Stimulated activated memory B cell treated with anti-CD40 and anti-IgM and Interleukin-4, amounts not matched to agents 10 μg/mL and 1 μg/mL and 100 μg/mL, for 72 hours (primary cell): ENCODE data around the gene VILL.
A peak's percentile ranks its signal among the peaks of the same experiment; 100 is the strongest.

ENCODE experiments used
- ATAC-seq: fragments of 150-1000 bp; cut with Tn5 transposase; 2 replicates; pipeline ENCODE4 v1.10.0; 2021
- H3K27ac Mint-ChIP-seq: one replicate; pipeline ENCODE4 v1.8.0; 2022; ENCODE audit warnings: mild to moderate bottlenecking, mixed read lengths
- H3K27me3 Mint-ChIP-seq: one replicate; pipeline ENCODE4 v1.8.0; 2022; ENCODE audit warnings: mixed read lengths
- H3K36me3 Mint-ChIP-seq: one replicate; pipeline ENCODE4 v1.8.0; 2022; ENCODE audit warnings: mixed read lengths
- H3K4me1 Mint-ChIP-seq: one replicate; pipeline ENCODE4 v1.8.0; 2022; ENCODE audit warnings: mixed read lengths
- H3K4me3 Mint-ChIP-seq: one replicate; pipeline ENCODE4 v1.8.0; 2022; ENCODE audit warnings: mild to moderate bottlenecking, moderate library complexity, mixed read lengths
- H3K9me3 Mint-ChIP-seq: one replicate; pipeline ENCODE4 v1.8.0; 2022; ENCODE audit warnings: mixed read lengths

The VILL gene

DNA sequence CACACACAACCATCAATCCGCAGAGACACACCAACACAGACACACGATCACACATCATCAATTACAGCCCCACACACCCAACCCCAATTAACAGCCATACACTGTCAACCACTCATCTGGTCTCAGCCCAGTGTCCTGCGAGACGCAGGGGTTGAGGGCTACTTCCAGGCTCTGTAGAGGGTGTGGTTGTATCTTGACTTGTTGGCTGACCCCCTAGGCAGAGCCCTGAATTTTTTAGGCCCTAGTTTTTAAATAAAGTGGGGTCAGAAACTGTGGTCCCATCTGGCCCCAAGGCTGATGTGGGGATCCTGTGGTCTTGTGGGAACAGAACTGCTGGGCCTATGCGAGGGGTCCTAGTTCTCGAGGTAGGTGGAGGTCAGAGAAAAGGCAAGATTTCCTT, 9.2 kb downstream of the VILL start:
- Mint-ChIP-seq H3K27ac (peak overlapping the region; percentile 94), H3K9me3 (no peaks in the 10 kb centered on the region), H3K27me3 (no peaks in the 10 kb centered on the region), H3K4me1 (peaks cover 58% of the 10 kb centered on the region), H3K4me3 (no peak overlapping the region), H3K36me3 (peaks cover 36% of the 10 kb centered on the region)
- no peak for ATAC-seq

DNA sequence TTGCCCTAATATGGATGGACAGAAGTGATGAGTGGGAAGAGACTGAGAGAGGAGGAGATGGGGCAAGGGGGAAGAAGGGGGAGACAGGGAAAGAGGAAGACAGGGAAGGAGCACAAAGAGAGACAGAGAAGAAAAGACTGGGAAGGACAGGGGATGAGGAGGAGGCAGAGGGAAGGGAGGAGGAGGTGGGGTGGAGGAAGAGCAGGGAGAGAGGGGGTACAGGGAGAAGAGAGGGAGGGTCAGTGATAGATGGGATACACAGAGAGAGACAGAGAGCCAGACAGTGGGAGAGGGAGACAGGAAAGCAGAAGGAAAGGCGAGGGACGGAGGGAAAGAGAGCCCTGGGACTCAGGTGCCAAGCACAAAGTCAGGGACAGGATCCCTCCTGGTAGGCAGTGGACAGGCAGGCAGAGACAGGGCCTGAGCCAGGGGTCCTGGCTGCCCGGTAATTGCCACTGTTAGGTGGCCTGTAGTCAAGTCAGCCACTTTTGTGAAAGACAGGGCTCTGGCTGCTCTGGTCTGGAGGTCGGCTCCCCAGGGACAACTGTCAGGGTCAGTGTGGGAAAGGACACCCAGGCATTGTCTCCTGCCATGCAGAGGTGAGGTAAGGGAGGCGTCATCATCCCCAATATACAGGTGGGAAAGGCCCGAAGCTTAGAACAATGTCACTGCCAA, 9.8 kb downstream of the VILL start:
- no peak overlapping the region for H3K4me3 Mint-ChIP-seq
- no peaks in the 10 kb centered on the region for H3K9me3 Mint-ChIP-seq
- H3K27me3 Mint-ChIP-seq = no peaks in the 10 kb centered on the region
- H3K27ac Mint-ChIP-seq = peak overlapping the region; percentile 94
- peaks cover 53% of the 10 kb centered on the region for H3K4me1 Mint-ChIP-seq
- ATAC-seq = no peak
- peaks cover 36% of the 10 kb centered on the region for H3K36me3 Mint-ChIP-seq

DNA sequence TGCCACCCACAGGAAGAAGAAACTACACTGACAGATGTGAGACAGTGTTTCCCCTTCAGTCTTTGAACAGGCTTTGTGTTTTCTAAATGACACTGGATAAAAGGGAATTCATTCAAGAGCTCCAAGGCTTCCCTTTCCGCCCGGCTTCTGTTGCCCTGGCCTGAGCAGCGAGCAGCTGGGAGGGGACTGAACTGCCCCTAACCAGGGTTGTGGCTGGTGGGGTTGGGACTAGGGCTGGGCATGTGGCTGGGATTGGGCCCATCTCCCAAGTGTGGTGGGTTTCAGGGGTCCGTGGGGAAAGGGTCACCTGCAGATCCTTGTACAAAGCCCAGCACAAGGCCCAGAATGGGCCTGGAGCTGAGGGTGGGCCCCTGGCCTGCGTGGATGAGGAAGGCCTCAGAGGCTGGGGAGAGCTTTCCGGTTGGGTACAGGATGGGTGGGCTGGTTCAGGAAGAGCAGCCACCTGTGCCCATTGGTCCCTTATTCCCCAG, 10.4 kb downstream of the VILL start:
- Mint-ChIP-seq H3K27ac (no peak overlapping the region), H3K9me3 (no peaks in the 10 kb centered on the region), H3K4me1 (peaks cover 47% of the 10 kb centered on the region), H3K4me3 (no peak overlapping the region), H3K36me3 (peaks cover 36% of the 10 kb centered on the region), H3K27me3 (no peaks in the 10 kb centered on the region)
- ATAC-seq = no peak

DNA sequence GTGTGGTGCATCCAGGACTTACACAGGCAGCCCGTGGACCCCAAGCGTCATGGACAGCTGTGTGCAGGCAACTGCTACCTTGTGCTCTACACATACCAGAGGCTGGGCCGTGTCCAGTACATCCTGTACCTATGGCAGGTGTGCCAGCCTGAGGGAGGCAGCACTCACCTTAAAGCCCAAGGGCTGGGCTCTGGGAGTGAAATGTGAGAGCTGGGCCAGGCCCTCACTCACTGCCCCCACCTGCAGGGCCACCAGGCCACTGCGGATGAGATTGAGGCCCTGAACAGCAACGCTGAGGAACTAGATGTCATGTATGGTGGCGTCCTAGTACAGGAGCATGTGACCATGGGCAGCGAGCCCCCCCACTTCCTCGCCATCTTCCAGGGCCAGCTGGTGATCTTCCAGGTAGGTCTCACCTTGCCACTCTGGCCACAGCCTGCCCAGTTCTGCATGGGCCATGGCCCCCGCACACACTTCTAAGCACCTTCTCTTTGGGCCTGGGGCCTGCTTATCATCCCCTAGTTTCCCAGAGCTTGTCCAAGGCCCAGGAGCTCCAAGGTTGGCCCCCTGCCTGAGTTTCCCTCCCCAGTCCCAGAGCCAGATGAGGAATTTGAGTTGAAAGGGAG, 11.0 kb downstream of the VILL start:
- ATAC-seq = no peak
- Mint-ChIP-seq H3K27ac (no peak overlapping the region), H3K27me3 (no peaks in the 10 kb centered on the region), H3K9me3 (no peaks in the 10 kb centered on the region), H3K36me3 (peaks cover 32% of the 10 kb centered on the region), H3K4me1 (peaks cover 44% of the 10 kb centered on the region), H3K4me3 (no peak overlapping the region)

DNA sequence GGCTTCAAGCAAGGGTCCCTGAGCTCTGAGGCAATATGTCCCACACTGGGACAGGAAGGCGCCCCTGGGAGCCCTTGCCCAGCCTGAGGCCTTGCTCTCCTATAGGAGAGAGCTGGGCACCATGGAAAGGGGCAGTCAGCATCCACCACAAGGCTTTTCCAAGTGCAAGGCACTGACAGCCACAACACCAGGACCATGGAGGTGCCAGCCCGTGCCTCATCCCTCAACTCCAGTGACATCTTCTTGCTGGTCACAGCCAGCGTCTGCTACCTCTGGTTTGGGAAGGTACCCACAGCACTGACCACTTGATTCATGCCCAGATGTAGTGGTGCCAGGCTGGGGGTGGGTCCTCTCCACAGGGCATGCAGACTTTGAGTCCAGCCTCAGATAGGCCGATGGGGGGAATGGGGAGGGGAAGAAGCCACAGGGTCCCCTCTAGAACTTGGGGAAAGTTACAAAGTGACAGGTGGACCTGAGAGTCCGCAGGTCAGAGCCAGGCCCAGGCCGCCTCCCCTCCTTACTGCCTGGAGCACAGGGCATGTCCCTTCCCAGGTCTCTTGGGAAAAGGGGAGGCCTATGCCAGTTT, 11.8 kb downstream of the VILL start:
- Mint-ChIP-seq H3K27ac (no peak overlapping the region), H3K27me3 (no peaks in the 10 kb centered on the region), H3K4me1 (peaks cover 37% of the 10 kb centered on the region), H3K36me3 (peaks cover 26% of the 10 kb centered on the region), H3K9me3 (no peaks in the 10 kb centered on the region), H3K4me3 (no peak overlapping the region)
- no peak for ATAC-seq

DNA sequence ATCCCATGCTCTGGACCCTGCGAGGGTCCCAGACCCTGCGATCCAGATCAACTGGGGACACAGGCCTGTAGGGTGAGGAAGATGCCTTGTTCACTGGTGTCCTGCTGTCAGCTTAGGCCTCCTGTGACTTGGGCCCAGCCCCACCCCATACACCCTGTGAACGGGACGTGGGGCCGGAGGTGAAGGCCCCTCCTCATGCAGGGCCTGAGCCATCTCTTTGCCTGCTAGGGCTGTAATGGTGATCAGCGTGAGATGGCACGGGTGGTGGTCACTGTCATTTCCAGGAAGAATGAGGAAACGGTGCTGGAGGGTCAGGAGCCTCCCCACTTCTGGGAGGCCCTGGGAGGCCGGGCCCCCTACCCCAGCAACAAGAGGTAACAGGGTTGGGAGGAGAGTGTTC, 12.4 kb downstream of the VILL start:
- no peaks in the 10 kb centered on the region for H3K27me3 Mint-ChIP-seq
- H3K9me3 Mint-ChIP-seq = no peaks in the 10 kb centered on the region
- no peak overlapping the region for H3K27ac Mint-ChIP-seq
- no peak overlapping the region for H3K4me3 Mint-ChIP-seq
- H3K36me3 Mint-ChIP-seq = peaks cover 29% of the 10 kb centered on the region
- no peak for ATAC-seq
- H3K4me1 Mint-ChIP-seq = peaks cover 36% of the 10 kb centered on the region

DNA sequence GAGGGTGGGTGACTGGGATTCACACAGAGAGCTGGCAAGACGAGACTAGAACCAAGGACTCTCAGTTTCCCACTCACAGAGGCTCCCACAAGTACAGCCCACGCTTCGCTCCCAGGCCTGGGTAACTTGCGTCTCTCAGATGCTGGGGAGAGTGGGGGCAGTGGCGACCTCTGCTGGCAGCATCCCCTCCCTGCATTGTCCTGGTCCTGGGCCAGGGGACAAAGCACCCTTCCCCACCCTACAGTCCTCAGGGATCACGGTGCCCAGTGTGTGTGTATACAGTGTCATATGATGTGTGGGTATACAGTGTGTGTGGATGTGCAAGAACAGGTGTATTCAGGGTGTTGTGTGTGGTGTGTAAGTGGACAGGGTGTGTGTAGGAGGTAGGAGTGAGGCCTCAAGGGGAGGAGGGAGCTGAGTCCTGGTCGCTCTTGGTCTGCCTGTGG, 12.8 kb downstream of the VILL start:
- H3K9me3 Mint-ChIP-seq = no peaks in the 10 kb centered on the region
- peaks cover 29% of the 10 kb centered on the region for H3K36me3 Mint-ChIP-seq
- peaks cover 32% of the 10 kb centered on the region for H3K4me1 Mint-ChIP-seq
- H3K27ac Mint-ChIP-seq = no peak overlapping the region
- H3K27me3 Mint-ChIP-seq = no peaks in the 10 kb centered on the region
- H3K4me3 Mint-ChIP-seq = no peak overlapping the region
- ATAC-seq = no peak

DNA sequence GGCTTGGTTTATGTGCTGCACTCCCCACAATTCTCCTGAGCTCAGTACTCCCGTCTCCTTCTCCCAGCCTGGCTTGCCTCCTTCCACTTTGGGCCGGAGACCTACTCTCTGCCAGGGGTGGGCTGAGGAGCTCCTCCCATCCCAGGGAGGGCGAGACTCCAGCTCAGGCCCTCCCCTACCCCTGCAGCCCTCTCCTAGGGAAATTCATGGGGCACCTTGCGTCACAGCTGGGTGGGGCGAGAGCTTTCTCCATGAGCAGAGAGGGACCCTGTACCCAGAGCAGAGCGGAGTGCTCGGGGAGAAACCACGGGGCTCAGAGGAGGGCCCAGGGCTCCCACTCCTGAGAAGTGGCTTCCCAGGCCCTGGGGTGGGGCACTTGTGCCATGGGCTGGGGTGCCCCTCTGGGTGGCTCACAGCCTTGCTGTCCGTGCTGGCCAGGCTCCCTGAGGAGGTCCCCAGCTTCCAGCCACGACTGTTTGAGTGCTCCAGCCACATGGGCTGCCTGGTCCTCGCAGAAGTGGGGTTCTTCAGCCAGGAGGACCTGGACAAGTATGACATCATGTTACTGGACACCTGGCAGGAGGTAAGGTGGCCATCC, 13.3 kb downstream of the VILL start:
- Mint-ChIP-seq H3K4me3 (no peak overlapping the region), H3K27ac (no peak overlapping the region), H3K27me3 (no peaks in the 10 kb centered on the region), H3K4me1 (peaks cover 26% of the 10 kb centered on the region), H3K9me3 (no peaks in the 10 kb centered on the region), H3K36me3 (peaks cover 29% of the 10 kb centered on the region)
- no peak for ATAC-seq

DNA sequence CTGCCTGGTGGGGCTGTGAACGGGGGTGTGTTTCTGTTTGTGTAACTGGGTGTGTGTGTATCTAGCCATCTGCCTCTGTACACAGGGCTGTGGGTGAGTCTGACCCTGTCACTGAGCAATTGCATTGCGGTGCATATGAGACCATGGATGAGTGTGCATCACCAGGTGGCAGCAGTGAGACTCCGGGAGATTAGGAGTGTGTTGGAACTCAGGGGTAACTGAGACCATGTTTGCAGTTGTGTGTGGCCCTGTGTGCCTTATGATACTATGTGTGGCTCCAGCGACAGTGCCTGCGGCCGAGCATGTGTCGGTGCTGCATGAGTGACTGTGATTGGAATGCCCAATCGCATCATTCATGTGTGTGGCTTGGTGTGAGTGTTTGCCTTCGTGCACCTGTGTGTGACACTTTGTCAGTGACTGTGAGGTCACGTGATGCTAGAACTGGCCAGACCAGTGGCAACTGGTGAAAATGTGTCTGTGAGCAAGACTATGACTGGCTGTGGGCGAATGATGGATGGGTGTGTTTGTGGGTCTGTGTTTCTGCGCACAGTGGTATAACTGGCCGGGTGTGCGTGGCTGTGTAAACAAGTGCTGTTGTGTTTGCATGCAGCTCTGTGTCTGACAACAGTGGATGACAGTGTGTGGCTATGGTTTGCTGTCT, 14.0 kb downstream of the VILL start:
- no peaks in the 10 kb centered on the region for H3K27me3 Mint-ChIP-seq
- H3K4me3 Mint-ChIP-seq = no peak overlapping the region
- peaks cover 26% of the 10 kb centered on the region for H3K36me3 Mint-ChIP-seq
- ATAC-seq = peak; percentile 62
- H3K9me3 Mint-ChIP-seq = no peaks in the 10 kb centered on the region
- peaks cover 26% of the 10 kb centered on the region for H3K4me1 Mint-ChIP-seq
- no peak overlapping the region for H3K27ac Mint-ChIP-seq

DNA sequence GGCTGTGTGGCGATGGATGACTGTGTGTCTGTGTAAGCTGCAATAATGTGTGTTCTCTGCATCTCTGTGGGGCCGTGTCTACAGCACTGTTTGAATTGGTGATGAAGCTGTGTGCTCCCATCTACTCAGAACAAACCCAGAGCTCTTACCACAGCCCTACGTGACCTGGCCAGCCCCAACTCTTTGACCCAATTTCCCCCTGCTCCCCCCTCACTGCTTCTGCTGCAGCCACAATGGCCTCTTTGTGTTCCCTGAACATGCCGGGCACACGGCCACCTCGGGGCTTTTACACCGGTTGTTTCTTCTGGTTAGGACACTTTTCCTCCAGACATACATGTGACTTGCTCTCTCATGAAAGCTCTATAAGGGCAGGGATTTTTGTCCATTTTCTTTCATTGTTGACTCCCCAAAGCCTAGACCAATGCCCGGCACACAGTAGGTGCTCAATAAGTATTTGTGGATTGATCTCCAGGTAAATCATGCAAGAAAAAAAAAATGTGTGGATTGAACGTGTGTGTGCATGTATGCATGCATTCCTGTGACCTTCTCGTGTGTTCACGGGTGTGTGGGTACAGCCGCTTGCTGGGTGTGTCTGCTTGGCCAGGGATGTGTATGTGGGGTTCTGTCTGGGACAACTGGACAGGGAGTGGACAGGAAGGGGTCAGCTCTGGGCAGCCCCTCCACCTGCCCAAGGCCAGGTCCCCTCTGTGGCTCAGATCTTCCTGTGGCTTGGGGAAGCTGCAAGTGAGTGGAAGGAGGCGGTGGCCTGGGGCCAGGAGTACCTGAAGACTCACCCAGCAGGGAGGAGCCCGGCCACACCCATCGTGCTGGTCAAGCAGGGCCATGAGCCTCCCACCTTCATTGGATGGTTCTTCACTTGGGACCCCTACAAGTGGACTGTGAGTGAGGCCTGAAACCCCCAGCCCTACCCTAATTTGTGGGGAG, 14.8 kb downstream of the VILL start:
- no peak for ATAC-seq
- H3K36me3 Mint-ChIP-seq = peaks cover 18% of the 10 kb centered on the region
- peaks cover 26% of the 10 kb centered on the region for H3K4me1 Mint-ChIP-seq
- H3K4me3 Mint-ChIP-seq = no peak overlapping the region
- no peaks in the 10 kb centered on the region for H3K27me3 Mint-ChIP-seq
- H3K9me3 Mint-ChIP-seq = no peaks in the 10 kb centered on the region
- H3K27ac Mint-ChIP-seq = no peak overlapping the region

DNA sequence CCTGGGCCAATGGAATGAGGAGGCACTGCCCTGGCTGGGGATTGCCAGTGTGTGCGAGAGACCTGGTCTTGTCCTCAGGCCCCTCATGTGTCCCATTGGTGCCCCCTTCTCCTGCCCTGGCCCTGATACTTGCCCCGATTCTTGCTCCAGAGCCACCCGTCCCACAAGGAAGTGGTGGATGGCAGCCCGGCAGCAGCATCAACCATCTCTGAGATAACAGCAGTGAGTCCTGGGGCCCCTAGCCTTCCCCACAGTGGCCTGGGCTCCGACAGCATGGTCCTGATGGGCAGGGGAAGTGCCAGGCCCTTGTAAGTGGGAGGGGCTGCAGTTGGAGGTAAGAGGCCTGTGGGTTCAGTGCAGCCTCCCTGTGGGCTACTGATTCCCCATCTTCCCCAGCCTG, 15.4 kb downstream of the VILL start:
- Mint-ChIP-seq H3K4me3 (no peak overlapping the region), H3K36me3 (peaks cover 15% of the 10 kb centered on the region), H3K27me3 (no peaks in the 10 kb centered on the region), H3K9me3 (no peaks in the 10 kb centered on the region), H3K27ac (no peak overlapping the region), H3K4me1 (peaks cover 24% of the 10 kb centered on the region)
- no peak for ATAC-seq

DNA sequence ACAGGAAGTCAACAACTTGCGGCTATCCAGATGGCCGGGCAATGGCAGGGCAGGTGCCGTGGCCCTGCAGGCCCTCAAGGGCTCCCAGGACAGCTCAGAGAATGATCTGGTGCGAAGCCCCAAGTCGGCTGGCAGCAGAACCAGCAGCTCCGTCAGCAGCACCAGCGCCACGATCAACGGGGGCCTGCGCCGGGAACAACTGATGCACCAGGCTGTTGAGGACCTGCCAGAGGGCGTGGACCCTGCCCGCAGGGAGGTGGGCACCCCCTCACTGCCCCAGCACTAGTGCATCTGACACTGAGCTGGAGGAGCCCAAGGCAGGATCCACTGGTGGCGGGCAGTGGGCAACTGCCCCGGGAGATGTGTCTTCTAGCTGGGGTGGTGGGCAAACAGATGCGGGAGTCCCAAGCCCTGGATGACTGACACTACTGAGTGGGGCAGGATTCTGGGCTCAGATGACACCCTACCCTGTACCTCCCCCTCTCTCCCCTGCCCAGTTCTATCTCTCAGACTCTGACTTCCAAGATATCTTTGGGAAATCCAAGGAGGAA, 15.9 kb downstream of the VILL start:
- Mint-ChIP-seq H3K4me3 (no peak overlapping the region), H3K27me3 (no peaks in the 10 kb centered on the region), H3K4me1 (peaks cover 24% of the 10 kb centered on the region), H3K9me3 (no peaks in the 10 kb centered on the region), H3K27ac (no peak overlapping the region), H3K36me3 (peaks cover 15% of the 10 kb centered on the region)
- ATAC-seq = no peak

DNA sequence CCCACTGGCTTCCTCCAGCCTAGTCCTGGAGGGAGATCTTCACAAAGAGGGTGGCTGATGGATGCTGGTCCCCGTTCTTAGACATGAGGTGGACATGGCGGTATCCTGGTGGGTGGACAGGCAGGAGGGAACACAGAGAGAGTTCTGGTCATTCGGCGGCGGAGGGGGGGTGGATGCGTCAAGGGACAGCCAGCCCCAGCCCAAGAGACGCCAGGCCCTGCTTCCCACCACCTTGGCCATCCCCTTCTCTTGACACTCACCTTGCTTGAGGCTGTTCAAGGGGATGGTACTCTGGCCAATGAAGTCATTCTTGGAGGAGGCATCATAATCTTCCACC, 17.1 kb downstream of the VILL start:
- Mint-ChIP-seq H3K9me3 (no peaks in the 10 kb centered on the region), H3K4me3 (no peak overlapping the region), H3K27me3 (no peaks in the 10 kb centered on the region), H3K4me1 (peaks cover 23% of the 10 kb centered on the region), H3K27ac (no peak overlapping the region), H3K36me3 (peaks cover 4% of the 10 kb centered on the region)
- ATAC-seq = no peak

DNA sequence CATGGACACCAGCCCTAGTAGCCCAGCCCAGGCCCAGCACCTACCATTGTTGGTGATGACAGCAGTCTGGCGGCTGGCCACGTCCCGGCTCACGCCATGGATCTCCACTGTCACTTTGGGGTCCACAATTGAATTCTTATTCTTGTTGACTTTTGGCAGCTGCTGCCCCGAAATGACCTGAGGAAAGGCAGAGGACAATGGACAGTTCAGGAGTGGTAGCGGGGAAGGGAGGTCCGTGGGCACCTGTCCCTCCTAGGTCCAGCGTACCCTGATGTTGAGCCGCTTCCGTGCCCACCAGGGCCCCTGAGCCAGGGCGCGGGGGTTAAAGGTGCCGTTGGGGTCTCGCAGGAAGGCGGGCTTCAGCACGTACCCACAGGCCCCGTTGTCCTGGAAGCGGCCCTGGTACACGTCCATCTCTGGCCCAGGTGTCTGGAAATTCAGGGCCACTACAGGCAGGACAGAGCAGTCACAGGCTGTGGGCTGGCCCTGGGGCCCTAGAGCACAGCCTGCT, 17.7 kb downstream of the VILL start:
- Mint-ChIP-seq H3K4me3 (no peak overlapping the region), H3K27me3 (no peaks in the 10 kb centered on the region), H3K27ac (no peak overlapping the region), H3K36me3 (peaks cover 4% of the 10 kb centered on the region), H3K9me3 (no peaks in the 10 kb centered on the region), H3K4me1 (peaks cover 18% of the 10 kb centered on the region)
- peak; percentile 4 for ATAC-seq
